H9 (cell line): ENCODE data around the gene ERMP1. TPM values are rescaled to one million over a fixed set of nuclear protein-coding genes. Genes with fewer than 3 reads are reported as not detected.

ENCODE experiments used
- DNase-seq: peaks from one replicate; pipeline ENCODE4 v3.0.0-alpha.2; 2017
- H2AFZ ChIP-seq: one replicate; pipeline ENCODE4 v1.6.1; 2013; ENCODE audit warnings: mild to moderate bottlenecking, low read length, control low read depth, moderate library complexity
- H2AK5ac ChIP-seq: 2 replicates; pipeline ENCODE4 v1.6.1; 2013; ENCODE audit warnings: low read length, control low read depth, mixed read lengths; ENCODE audit not compliant: insufficient read length
- H2BK120ac ChIP-seq: one replicate; pipeline ENCODE4 v1.6.1; 2013; ENCODE audit warnings: low read depth, mild to moderate bottlenecking, low read length, control low read depth, inconsistent platforms; ENCODE audit not compliant: poor library complexity, severe bottlenecking
- H2BK12ac ChIP-seq: 2 replicates; pipeline ENCODE4 v1.6.1; 2013; ENCODE audit warnings: low read length, control low read depth, mixed read lengths, low read depth; ENCODE audit not compliant: insufficient read length
- H2BK15ac ChIP-seq: 2 replicates; pipeline ENCODE4 v1.6.1; 2013; ENCODE audit warnings: low read depth, low read length, control low read depth
- H2BK20ac ChIP-seq: one replicate; pipeline ENCODE4 v1.6.1; 2013; ENCODE audit warnings: low read depth, mild to moderate bottlenecking, low read length, control low read depth, inconsistent platforms; ENCODE audit not compliant: poor library complexity, severe bottlenecking
- H2BK5ac ChIP-seq: 2 replicates; pipeline ENCODE4 v1.6.1; 2013; ENCODE audit warnings: low read length, control low read depth, mixed read lengths; ENCODE audit not compliant: insufficient read length
- H3K14ac ChIP-seq: 2 replicates; pipeline ENCODE4 v1.6.1; 2013; ENCODE audit warnings: low read length, control low read depth; ENCODE audit not compliant: insufficient read depth
- H3K18ac ChIP-seq: 2 replicates; pipeline ENCODE4 v1.6.1; 2013; ENCODE audit warnings: low read depth, mild to moderate bottlenecking, mixed read lengths, low read length, control low read depth; ENCODE audit not compliant: insufficient read length
- H3K23ac ChIP-seq: 2 replicates; pipeline ENCODE4 v1.6.1; 2013; ENCODE audit warnings: low read length, control low read depth, mixed read lengths, low read depth; ENCODE audit not compliant: insufficient read length
- H3K23me2 ChIP-seq: 2 replicates; pipeline ENCODE4 v1.6.1; 2013; ENCODE audit warnings: low read depth, mild to moderate bottlenecking, mixed read lengths, low read length, control low read depth; ENCODE audit not compliant: insufficient read length, poor library complexity, severe bottlenecking
- H3K27ac ChIP-seq: 2 replicates; pipeline ENCODE4 v1.5.1; 2013; ENCODE audit warnings: low read length, control low read depth, mixed read lengths, low read depth; ENCODE audit not compliant: insufficient read length
- H3K27me3 ChIP-seq: 2 replicates; pipeline ENCODE4 v1.6.1; 2013; ENCODE audit warnings: low read length, control low read depth, inconsistent platforms; ENCODE audit not compliant: insufficient read depth
- H3K4ac ChIP-seq: 2 replicates; pipeline ENCODE4 v1.6.1; 2013; ENCODE audit warnings: low read depth, mild to moderate bottlenecking, control low read depth, inconsistent platforms, low read length, moderate library complexity
- H3K4me1 ChIP-seq: 2 replicates; pipeline ENCODE4 v1.6.1; 2013; ENCODE audit warnings: low read length, control low read depth, inconsistent platforms; ENCODE audit not compliant: insufficient read depth
- H3K4me2 ChIP-seq: 2 replicates; pipeline ENCODE4 v1.6.1; 2013; ENCODE audit warnings: low read length, control low read depth, mixed read lengths; ENCODE audit not compliant: insufficient read length, insufficient read depth
- H3K56ac ChIP-seq: 2 replicates; pipeline ENCODE4 v1.6.1; 2013; ENCODE audit warnings: low read depth, mild to moderate bottlenecking, mixed read lengths, low read length, control low read depth; ENCODE audit not compliant: insufficient read length
- H3K79me1 ChIP-seq: 2 replicates; pipeline ENCODE4 v1.6.1; 2013; ENCODE audit warnings: low read depth, mild to moderate bottlenecking, moderate library complexity, low read length, control low read depth, inconsistent platforms; ENCODE audit not compliant: insufficient read depth, poor library complexity, severe bottlenecking
- H3K79me2 ChIP-seq: 2 replicates; pipeline ENCODE4 v1.6.1; 2013; ENCODE audit warnings: low read length, control low read depth, inconsistent platforms; ENCODE audit not compliant: insufficient read depth
- H3K9ac ChIP-seq: 2 replicates; pipeline ENCODE4 v1.6.1; 2013; ENCODE audit warnings: low read length, control low read depth, mixed read lengths; ENCODE audit not compliant: insufficient read length; ENCODE audit errors: extremely low read depth
- H3K9me3 ChIP-seq: one replicate; pipeline ENCODE4 v1.6.1; 2013; ENCODE audit warnings: low read depth, low read length, inconsistent platforms; ENCODE audit not compliant: control insufficient read depth
- H3T11ph ChIP-seq: one replicate; pipeline ENCODE4 v1.6.1; 2013; ENCODE audit warnings: mild to moderate bottlenecking, low read length, control low read depth, inconsistent platforms
- H4K20me1 ChIP-seq: one replicate; pipeline ENCODE4 v1.6.1; 2013; ENCODE audit not compliant: control insufficient read depth, insufficient read length, insufficient read depth
- H4K5ac ChIP-seq: 2 replicates; pipeline ENCODE4 v1.6.1; 2013; ENCODE audit warnings: low read depth, mild to moderate bottlenecking, mixed read lengths, low read length, control low read depth; ENCODE audit not compliant: insufficient read length
- H4K8ac ChIP-seq: replicated peaks from 2 replicates; pipeline ENCODE4 v1.6.1; 2013; ENCODE audit warnings: low read length, control low read depth, mixed read lengths, low read depth; ENCODE audit not compliant: insufficient read length
- H4K91ac ChIP-seq: 2 replicates; pipeline ENCODE4 v1.6.1; 2013; ENCODE audit warnings: low read depth, mild to moderate bottlenecking, moderate library complexity, mixed read lengths, low read length, control low read depth; ENCODE audit not compliant: insufficient read length
- H3K27ac Mint-ChIP-seq, 3 experiments: 2 replicates in 2 of 3; 3 replicates in 1 of 3; pipeline ENCODE4 v1.8.0; 2020 to 2021; ENCODE audit warnings: mixed read lengths in 3 of 3, mild to moderate bottlenecking in 1 of 3, moderate library complexity in 1 of 3
- H3K27me3 Mint-ChIP-seq: 2 replicates; pipeline ENCODE4 v1.8.0; 2021; ENCODE audit warnings: low read depth, mild to moderate bottlenecking, moderate library complexity, mixed read lengths
- H3K36me3 Mint-ChIP-seq, 3 experiments: 2 replicates in 2 of 3; 3 replicates in 1 of 3; pipeline ENCODE4 v1.8.0; 2020 to 2021; ENCODE audit warnings: low read depth in 3 of 3, mixed read lengths in 3 of 3; ENCODE audit not compliant: insufficient read depth in 1 of 3
- H3K4me1 Mint-ChIP-seq, 2 experiments: 2 replicates each; pipeline ENCODE4 v1.8.0; 2020; ENCODE audit warnings: mixed read lengths in 2 of 2
- H3K4me3 Mint-ChIP-seq, 2 experiments: 2 replicates in 1 of 2; 3 replicates in 1 of 2; pipeline ENCODE4 v1.8.0; 2020 to 2021; ENCODE audit warnings: mild to moderate bottlenecking in 2 of 2, mixed read lengths in 2 of 2, moderate library complexity in 1 of 2
- H3K9me3 Mint-ChIP-seq, 2 experiments: 2 replicates in 1 of 2; 3 replicates in 1 of 2; pipeline ENCODE4 v1.8.0; 2020; ENCODE audit warnings: mild to moderate bottlenecking in 2 of 2, mixed read lengths in 2 of 2, moderate library complexity in 1 of 2
- WGBS: extraction: QIAGEN DNeasy Blood & Tissue Kit; methylation state at CpG from one replicate; pipeline ENCODE4 v1.1.7; 2013; ENCODE audit warnings: missing lambda C conversion rate, low lambda C conversion rate, mixed read lengths; ENCODE audit not compliant: insufficient read length; ENCODE audit errors: extremely low coverage; 5-methylcytosine and 5-hydroxymethylcytosine counted together
- total RNA-seq: library from RNA; stranded (reverse); gene quantifications from 2 replicates; pipeline ENCODE4 v1.2.1, GENCODE V29; 2021
- TF ChIP-seq, protein P1 (sequence below): fragments of 200-600 bp; sonication (generic); conservative IDR thresholded peaks from 3 replicates; pipeline ENCODE4 v1.8.0; 2021; ENCODE audit warnings: antibody characterized with exemption, mild to moderate bottlenecking

ERMP1 gene
- total RNA-seq, 1 experiment from 2014 or later: 20.2 TPM

DNA sequence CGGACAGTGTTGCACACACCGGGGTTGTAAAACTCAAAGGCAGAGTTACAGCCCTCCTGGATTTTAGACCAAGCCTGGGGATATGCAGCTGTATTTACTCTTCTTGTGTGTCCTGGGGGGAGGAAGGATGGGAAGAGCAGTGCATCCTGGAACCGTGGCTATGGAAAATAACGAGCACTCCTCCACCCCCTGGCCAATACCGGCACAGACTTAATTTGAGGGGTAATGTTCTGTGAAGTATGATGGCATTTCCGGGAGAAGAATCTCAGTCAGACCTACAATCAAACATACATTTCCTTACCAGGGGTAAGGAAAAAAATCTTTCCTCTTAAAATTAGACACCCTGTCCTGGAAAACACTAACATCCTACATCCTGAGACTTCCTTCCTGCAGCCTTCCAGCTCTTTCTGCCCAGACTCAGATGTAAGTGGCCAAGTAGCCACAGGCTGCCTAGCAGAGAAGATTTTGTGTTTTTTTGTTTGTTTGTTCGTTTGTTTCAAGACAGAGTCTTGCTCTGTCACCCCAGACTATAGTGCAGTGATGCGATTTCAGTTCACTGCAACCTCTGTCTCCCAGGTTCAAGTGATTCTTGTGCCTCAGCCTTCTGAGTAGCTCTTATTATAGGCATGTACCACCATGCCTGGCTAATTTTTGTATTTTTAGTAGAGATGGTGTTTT is 11.0 kb upstream of the ERMP1 start:
- Histone ChIP-seq H3K23ac (no peak overlapping the region), H3K9me3 (no peaks in the 10 kb centered on the region), H2BK20ac (no peak overlapping the region), H3K14ac (no peak overlapping the region), H4K20me1 (no peaks in the 10 kb centered on the region), H3K23me2 (no peaks in the 10 kb centered on the region), H4K5ac (no peak overlapping the region), H4K8ac (no peak overlapping the region), H2BK15ac (no peak overlapping the region), H3K4me2 (no peak overlapping the region), H3K4me1 (0 out of 2 replicates have a peak, but pooled peaks cover 2% of the 10 kb centered on the region), H2BK120ac (no peak overlapping the region), H3T11ph (no peak overlapping the region), H3K79me1 (no peaks in the 10 kb centered on the region), H3K56ac (no peak overlapping the region), H3K9ac (no peak overlapping the region), H2AK5ac (no peak overlapping the region), H3K18ac (no peak overlapping the region), H3K27ac (no peak overlapping the region), H2AFZ (no peak overlapping the region), H3K27me3 (no peaks in the 10 kb centered on the region), H3K79me2 (no peaks in the 10 kb centered on the region), H2BK12ac (no peak overlapping the region), H3K4ac (no peak overlapping the region), H4K91ac (no peak overlapping the region), H2BK5ac (no peak overlapping the region)
- H3K27ac Mint-ChIP-seq: peak overlapping the region in 2 of 3 experiments; percentile 46 to 60; a peak in 2 of 7 replicates
- peaks cover 16 to 23% of the 10 kb centered on the region in 2 experiments for H3K4me1 Mint-ChIP-seq
- peaks cover 2 to 11% (median 3%) of the 10 kb centered on the region in 3 experiments; a peak in 5 of 7 replicates for H3K36me3 Mint-ChIP-seq
- H3K9me3 Mint-ChIP-seq: peaks cover 7% of the 10 kb centered on the region in 2 experiments; a peak in 4 of 5 replicates
- WGBS: no CpG with 5 or more reads among the region's 8 CpGs
- no peaks in the 10 kb centered on the region; the same call in 1 of the 2 replicates for H3K27me3 Mint-ChIP-seq
- no peak for DNase-seq
- TF ChIP-seq, protein P1, sequence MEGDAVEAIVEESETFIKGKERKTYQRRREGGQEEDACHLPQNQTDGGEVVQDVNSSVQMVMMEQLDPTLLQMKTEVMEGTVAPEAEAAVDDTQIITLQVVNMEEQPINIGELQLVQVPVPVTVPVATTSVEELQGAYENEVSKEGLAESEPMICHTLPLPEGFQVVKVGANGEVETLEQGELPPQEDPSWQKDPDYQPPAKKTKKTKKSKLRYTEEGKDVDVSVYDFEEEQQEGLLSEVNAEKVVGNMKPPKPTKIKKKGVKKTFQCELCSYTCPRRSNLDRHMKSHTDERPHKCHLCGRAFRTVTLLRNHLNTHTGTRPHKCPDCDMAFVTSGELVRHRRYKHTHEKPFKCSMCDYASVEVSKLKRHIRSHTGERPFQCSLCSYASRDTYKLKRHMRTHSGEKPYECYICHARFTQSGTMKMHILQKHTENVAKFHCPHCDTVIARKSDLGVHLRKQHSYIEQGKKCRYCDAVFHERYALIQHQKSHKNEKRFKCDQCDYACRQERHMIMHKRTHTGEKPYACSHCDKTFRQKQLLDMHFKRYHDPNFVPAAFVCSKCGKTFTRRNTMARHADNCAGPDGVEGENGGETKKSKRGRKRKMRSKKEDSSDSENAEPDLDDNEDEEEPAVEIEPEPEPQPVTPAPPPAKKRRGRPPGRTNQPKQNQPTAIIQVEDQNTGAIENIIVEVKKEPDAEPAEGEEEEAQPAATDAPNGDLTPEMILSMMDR: no peak
- no peak overlapping the region; a peak in 1 of 5 replicates for H3K4me3 Mint-ChIP-seq
